ENCODE results near the gene SIRPB2.

- TF ChIP-seq CTCF (IDR thresholded peaks at IDR 0.05): no peak
- TF ChIP-seq POLR2A (IDR thresholded peaks at IDR 0.05): no peak
These were observed 52.9 kb downstream of the SIRPB2 start for GRCh38 chr20:1438361-1438760.

All from tibial nerve (tissue), 3 donors.